HG03103 (cell line): ENCODE results near the gene KAT6B.

ENCODE experiments used
- ATAC-seq: cut with Tn5 transposase; IDR thresholded peaks from one replicate; pipeline ENCODE4 v1.9.1; 2021; ENCODE audit warnings: low read depth; ENCODE audit not compliant: unreplicated experiment

KAT6B gene

GRCh38 chr10:74937266-74937856 is 111.0 kb downstream of the KAT6B start:
- ATAC-seq, result no peak

GRCh38 chr10:74944205-74944604 is 117.8 kb downstream of the KAT6B start:
- ATAC-seq, result no peak

GRCh38 chr10:74947781-74948401 is 121.5 kb downstream of the KAT6B start:
- ATAC-seq, result no peak

- ATAC-seq, result no peak
Measured at GRCh38 chr10:74949034-74949832, 122.8 kb downstream of the KAT6B start.

GRCh38 chr10:74949843-74950765 is 123.7 kb downstream of the KAT6B start:
- ATAC-seq, result no peak

- no peak for ATAC-seq
Measured at GRCh38 chr10:74953214-74953613, 126.8 kb downstream of the KAT6B start.

GRCh38 chr10:74955796-74956195 is 129.4 kb downstream of the KAT6B start:
- no peak for ATAC-seq

GRCh38 chr10:74956555-74957111 is 130.2 kb downstream of the KAT6B start:
- ATAC-seq, result no peak

GRCh38 chr10:74957285-74957961 is 131.0 kb downstream of the KAT6B start:
- ATAC-seq, result no peak

GRCh38 chr10:74958316-74958715 is 131.9 kb downstream of the KAT6B start:
- no peak for ATAC-seq

GRCh38 chr10:74960670-74961069 is 134.3 kb downstream of the KAT6B start:
- ATAC-seq, result no peak

- ATAC-seq, result no peak
Measured at GRCh38 chr10:74962517-74962916, 136.1 kb downstream of the KAT6B start.

GRCh38 chr10:74963549-74963948 is 137.1 kb downstream of the KAT6B start:
- no peak for ATAC-seq

- no peak for ATAC-seq
Measured at GRCh38 chr10:74967911-74968666, 141.7 kb downstream of the KAT6B start.

GRCh38 chr10:74968667-74969061 is 142.3 kb downstream of the KAT6B start:
- ATAC-seq, result no peak

- no peak for ATAC-seq
Measured at GRCh38 chr10:74969093-74969492, 142.7 kb downstream of the KAT6B start.

GRCh38 chr10:74969530-74969929 is 143.1 kb downstream of the KAT6B start:
- no peak for ATAC-seq

- ATAC-seq, result no peak
Measured at GRCh38 chr10:74973741-74974392, 147.5 kb downstream of the KAT6B start.

GRCh38 chr10:74975758-74976157 is 149.4 kb downstream of the KAT6B start:
- ATAC-seq, result no peak
